Fibroblast of villous mesenchyme (primary cell): Measurements from ENCODE around the gene SIRPD. TPM values are rescaled to one million over a fixed set of nuclear protein-coding genes. Genes with fewer than 3 reads are reported as not detected.
"Not testable (repeated sequence)": the region's sequence is repeated elsewhere in the genome, so short reads cannot be mapped to it uniquely, and the experiment has no call there.

Experiments used
- DNase-seq: peaks from one replicate; pipeline ENCODE4 v3.0.0-alpha.2; 2010; ENCODE audit warnings: low read depth
- H3K4me3 ChIP-seq: 2 replicates; pipeline ENCODE4 v1.5.1; 2011; ENCODE audit warnings: low read depth, mild to moderate bottlenecking, low read length
- CTCF ChIP-seq: IDR thresholded peaks from 2 replicates; pipeline ENCODE4 v1.5.1; 2012; ENCODE audit warnings: low read depth, mild to moderate bottlenecking, low read length; ENCODE audit not compliant: insufficient read depth
- total RNA-seq: library from RNA; depleted of rRNA; stranded (reverse); fragments of >200 nt; gene quantifications from 2 replicates; pipeline ENCODE4 v1.2.3, GENCODE V29; 2012

Gene SIRPD
- total RNA-seq, 1 donor: not detected

DNA sequence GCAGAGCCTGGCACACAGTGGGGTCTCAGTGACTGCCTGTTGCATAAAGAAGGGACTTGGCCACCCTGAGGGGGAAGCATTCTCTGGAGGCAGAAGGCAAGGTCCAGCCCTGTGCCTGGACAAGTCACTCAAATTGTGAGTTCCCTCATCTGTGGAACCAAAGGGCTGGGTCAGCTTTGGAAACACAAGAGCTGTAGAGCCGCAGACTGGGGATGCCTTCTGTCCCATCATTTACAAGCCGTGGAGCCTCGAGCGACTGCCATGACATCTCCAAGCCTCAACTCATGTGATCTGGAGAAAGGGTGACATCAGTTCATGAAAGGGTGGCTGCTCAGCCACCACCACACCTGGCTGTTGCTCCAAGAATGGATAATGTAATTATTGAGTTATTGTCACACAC is 20.4 kb upstream of the SIRPD start:
- DNase-seq: no peak
- no peak for TF ChIP-seq CTCF
- no peak overlapping the region for H3K4me3 ChIP-seq

GRCh38 chr20:1577313-1577712 is 19.8 kb upstream of the SIRPD start:
- not testable (repeated sequence) for DNase-seq, H3K4me3 ChIP-seq

DNA sequence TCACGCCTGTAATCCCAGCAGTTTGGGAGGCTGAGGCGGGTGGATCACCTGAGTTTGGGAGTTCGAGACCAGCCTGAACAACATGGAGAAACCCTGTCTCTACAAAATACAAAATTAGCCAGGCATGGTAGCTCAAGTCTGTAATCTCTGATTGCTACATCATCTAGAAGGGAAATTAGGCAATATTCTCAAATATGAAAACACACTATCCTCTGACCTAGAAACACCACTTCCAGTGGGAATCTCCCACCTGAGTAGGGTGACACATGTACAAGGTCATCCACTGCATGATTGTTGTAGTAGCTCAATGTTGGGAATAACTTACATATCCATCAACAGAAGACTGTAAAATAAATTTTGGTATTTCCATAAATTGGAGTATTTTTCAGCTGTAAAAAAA is 19.1 kb upstream of the SIRPD start:
- TF ChIP-seq CTCF: no peak
- DNase-seq: no peak
- H3K4me3 ChIP-seq: no peak overlapping the region

DNA sequence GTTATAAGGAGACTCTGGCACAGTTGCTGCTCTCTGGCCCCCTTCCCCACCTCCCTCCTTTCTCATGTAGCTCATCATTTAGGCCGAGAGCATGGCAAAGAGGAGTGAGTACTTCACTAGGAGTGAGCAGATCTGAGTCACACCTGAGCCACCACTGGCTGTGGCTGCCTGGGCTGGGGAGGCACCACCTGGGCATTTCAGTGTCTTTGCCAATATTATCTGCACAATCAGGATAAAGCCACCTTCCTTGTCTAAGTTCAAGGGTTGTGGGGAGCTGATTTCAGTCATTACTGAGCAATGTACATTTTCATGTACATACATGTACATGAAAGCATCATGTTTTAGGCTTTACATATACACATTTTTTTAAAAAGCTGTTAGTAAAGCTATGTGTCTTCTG is 18.5 kb upstream of the SIRPD start:
- not testable (repeated sequence) for DNase-seq, H3K4me3 ChIP-seq

- not testable (repeated sequence) for DNase-seq, H3K4me3 ChIP-seq
Measured at GRCh38 chr20:1571583-1571982, 14.1 kb upstream of the SIRPD start.

- no peak for TF ChIP-seq CTCF
- H3K4me3 ChIP-seq: no peak overlapping the region
- DNase-seq: no peak
Measured at GRCh38 chr20:1569415-1569881, 11.9 kb upstream of the SIRPD start.

GRCh38 chr20:1568163-1568490 is 10.6 kb upstream of the SIRPD start:
- DNase-seq: no peak
- H3K4me3 ChIP-seq: no peak overlapping the region
- TF ChIP-seq CTCF: no peak

- TF ChIP-seq CTCF: no peak
- no peak overlapping the region for H3K4me3 ChIP-seq
- DNase-seq: no peak
Measured at GRCh38 chr20:1567392-1568162, 10.1 kb upstream of the SIRPD start.
